Subcutaneous adipose tissue (tissue), 4 donors: ENCODE measurements around the gene EPHB3. TPM values are rescaled to one million over a fixed set of nuclear protein-coding genes. Genes with fewer than 3 reads are reported as not detected.

Source experiments
- CTCF ChIP-seq: fragments of 450-650 bp; IDR thresholded peaks from one replicate; pipeline ENCODE4 v1.5.1; 2016; ENCODE audit warnings: low read depth, mild to moderate bottlenecking, control low read depth, antibody characterized with exemption, moderate library complexity
- total RNA-seq, 4 donors: library from RNA; depleted of rRNA; stranded (reverse); fragments of >200 nt; gene quantifications; one replicate each; pipeline ENCODE4 v1.1.0, GENCODE V29; 2016

EPHB3 gene
- total RNA-seq, 4 donors from 2014 or later: 0.17 to 0.22 TPM; not detected in 2

GRCh38 chr3:184592371-184593219 lies 31.0 kb downstream of the EPHB3 start:
- TF ChIP-seq CTCF: no peak

- no peak for TF ChIP-seq CTCF
These were observed 31.8 kb downstream of the EPHB3 start for GRCh38 chr3:184593220-184593927.

GRCh38 chr3:184593928-184594303 lies 32.3 kb downstream of the EPHB3 start:
- TF ChIP-seq CTCF: no peak

- no peak for TF ChIP-seq CTCF
These were observed 32.9 kb downstream of the EPHB3 start for GRCh38 chr3:184594371-184595001.

- no peak for TF ChIP-seq CTCF
These were observed 34.1 kb downstream of the EPHB3 start for GRCh38 chr3:184595726-184596125.

GRCh38 chr3:184596233-184596632 lies 34.6 kb downstream of the EPHB3 start:
- TF ChIP-seq CTCF: no peak
